Heart left ventricle (tissue), 16 donors: Measurements from ENCODE around the gene MARK3. TPM values are rescaled to one million over a fixed set of nuclear protein-coding genes. Genes with fewer than 3 reads are reported as not detected.

ENCODE experiments used
- ATAC-seq, 4 donors: fragments of 200-7000 bp; cut with Tn5 transposase; one replicate each; pipeline ENCODE4 v1.9.1; 2020 to 2022; ENCODE audit warnings: moderate library complexity in 4 of 4, mild to moderate bottlenecking in 3 of 4, moderate number of reproducible peaks in 1 of 4
- DNase-seq, 5 donors: peaks; one replicate each; pipeline ENCODE4 v3.0.0-alpha.2; 2020
- H3K27ac ChIP-seq, 12 donors: fragments of 200-600 bp; sonication (generic) in 4 of 12; one replicate each; pipeline versions ENCODE4 v1.5.0 to v1.8.0; 2016 to 2022; ENCODE audit warnings: mild to moderate bottlenecking in 2 of 12
- H3K27me3 ChIP-seq, 9 donors: fragments of 200-600 bp; sonication (generic) in 2 of 9; one replicate each; pipeline versions ENCODE4 v1.5.1 to v1.8.0; 2016 to 2022; ENCODE audit warnings: mild to moderate bottlenecking in 3 of 9
- H3K36me3 ChIP-seq, 9 donors: fragments of 200-600 bp; sonication (generic) in 2 of 9; one replicate each; pipeline versions ENCODE4 v1.5.0 to v1.8.0; 2018 to 2022; ENCODE audit warnings: mild to moderate bottlenecking in 2 of 9
- H3K4me1 ChIP-seq, 12 donors: fragments of 200-600 bp; sonication (generic) in 4 of 12; one replicate each; pipeline versions ENCODE4 v1.5.0 to v1.8.0; 2016 to 2022; ENCODE audit warnings: mild to moderate bottlenecking in 3 of 12
- H3K4me3 ChIP-seq, 12 donors: fragments of 200-600 bp; sonication (generic) in 4 of 12; one replicate each; pipeline versions ENCODE4 v1.5.0 to v1.8.0; 2017 to 2022; ENCODE audit warnings: mild to moderate bottlenecking in 9 of 12, moderate library complexity in 4 of 12
- H3K9me3 ChIP-seq, 12 donors: fragments of 200-600 bp; sonication (generic) in 4 of 12; one replicate each; pipeline versions ENCODE4 v1.5.0 to v1.8.0; 2016 to 2022; ENCODE audit warnings: mild to moderate bottlenecking in 1 of 12
- CTCF ChIP-seq, 12 donors: fragments of 200-600 bp; sonication (generic) in 4 of 12; IDR thresholded peaks; one replicate each; pipeline versions ENCODE4 v1.5.0 to v1.8.0; 2018 to 2022; ENCODE audit warnings: antibody characterized with exemption in 12 of 12, mild to moderate bottlenecking in 5 of 12
- POLR2A ChIP-seq, 2 donors: fragments of 450-650 bp; IDR thresholded peaks; one replicate each; pipeline ENCODE4 v1.6.1; 2017; ENCODE audit warnings: antibody characterized with exemption in 2 of 2, mild to moderate bottlenecking in 2 of 2, moderate library complexity in 2 of 2
- WGBS, 4 donors: extraction: QIAGEN DNeasy Blood & Tissue Kit in 2 of 4; methylation state at CpG; one replicate each; pipeline versions ENCODE4 v1.1.5 to v1.1.7; 2013 to 2018; 5-methylcytosine and 5-hydroxymethylcytosine counted together
- intact Hi-C, 10 donors: fragments of 100-400 bp; cut with DNase I; formaldehyde crosslinking; loops; one replicate each; pipeline versions ENCODE4 v1.11.1 to v1.14.2; 2022
- polyA plus RNA-seq, 2 donors: library from polyadenylated mRNA; stranded (reverse); fragments of 200-250 nt; gene quantifications; one replicate each; pipeline ENCODE4 v1.2.3, GENCODE V29; 2013
- total RNA-seq, 9 donors: library from RNA; depleted of rRNA in 2 of 9; stranded (reverse); fragments of >200 nt in 2 of 9; fragmentation: NEBNext Ultra II Directional in 3 of 9; extraction: Animal tissue kit (Norgen Biotek cat#: 25700) in 3 of 9; gene quantifications; one replicate each; pipeline versions ENCODE4 v1.1.0 to v1.2.4, GENCODE V29; 2016 to 2023
- donor health status: ischemic (EF 13 %, LVEDD 7.1; RV severe dilation, severe dysfunction).
- donor health status: healthy with polysubstance abuse.
- donor health status: DM: no; HTN: yes; CAD: no.
- donor health status: DM: no; HTN: no; CAD: no.
- donor health status: ischemic (EF 25% LVEDD 6.9; RV normal size, moderate dysfunction).
- donor health status: ischemic (EF 25% LVEDD 5.7; RV mildly dilated, moderate dysfunction).
- donor health status: healthy.
- donor health status: DM: yes; HTN: yes; CAD: no.
- donor health status: ischemic (EF 35%, LVEDD 5.7; RV mildly dilated, moderate dysfunction).
- donor health status: nonischemic (EF 11% LVEDD 7.7; RV severe dilation, severe dysfunction).
- donor health status: DM: yes; HTN: yes; CAD: no.
- donor health status: PGD.
- donor health status: ischemic (EF 29% LVEDD 5.4; RV normal size, mild dysfunction).
- donor health status: nonischemic (EF 23%, LVEDD 6.1; RV moderate dilation, normal function).

MARK3 gene
- total and polyA plus RNA-seq, 11 donors, result 54.0 to 156 (median 111) TPM

GRCh38 chr14:103533999-103534575, 148.9 kb downstream of the MARK3 start:
- H3K27ac ChIP-seq, result peak overlapping the region in 2 of 12 donors; percentile 34 to 91
- intact Hi-C loops, result no loop called here
- H3K4me1 ChIP-seq, result peaks cover 3 to 36% (median 26%) of the 10 kb centered on the region in 12 donors
- TF ChIP-seq CTCF (IDR thresholded peaks at IDR 0.05) (no peak), POLR2A (IDR thresholded peaks at IDR 0.05) (no peak)
- no peaks in the 10 kb centered on the region for H3K27me3 ChIP-seq
- H3K36me3 ChIP-seq, result peaks cover 0 to 29% (median 4%) of the 10 kb centered on the region in 9 donors
- 78 to 93% (median 90%) methylated on average over 9 to 25 of the region's 25 CpGs for WGBS, 4 donors
- H3K9me3 ChIP-seq, result no peaks in the 10 kb centered on the region
- no peak for ATAC-seq
- no peak for DNase-seq
- no peak overlapping the region for H3K4me3 ChIP-seq

- intact Hi-C loops, result no loop called here
- no peaks in the 10 kb centered on the region for H3K27me3 ChIP-seq
- H3K9me3 ChIP-seq, result no peaks in the 10 kb centered on the region
- H3K4me3 ChIP-seq, result no peak overlapping the region
- no peak for DNase-seq
- peaks cover 3 to 37% (median 27%) of the 10 kb centered on the region in 12 donors for H3K4me1 ChIP-seq
- TF ChIP-seq POLR2A (IDR thresholded peaks at IDR 0.05), result no peak
- TF ChIP-seq CTCF (IDR thresholded peaks at IDR 0.05), result no peak
- ATAC-seq, result no peak
- H3K27ac ChIP-seq, result peak overlapping the region in 2 of 12 donors; percentile 14 to 91
- WGBS, 4 donors, result 86 to 93% (median 88%) methylated on average over 12 to 22 of the region's 22 CpGs
- H3K36me3 ChIP-seq, result peaks cover 0 to 29% (median 4%) of the 10 kb centered on the region in 9 donors
These were observed 149.4 kb downstream of the MARK3 start for GRCh38 chr14:103534576-103535061.

- TF ChIP-seq CTCF (IDR thresholded peaks at IDR 0.05) (no peak), POLR2A (IDR thresholded peaks at IDR 0.05) (no peak)
- peak overlapping the region in 2 of 12 donors; percentile 14 to 91 for H3K27ac ChIP-seq
- H3K36me3 ChIP-seq, result peaks cover 0 to 29% (median 4%) of the 10 kb centered on the region in 9 donors
- peak in 1 of 5 donors; percentile 55 for DNase-seq
- ATAC-seq, result no peak
- H3K4me1 ChIP-seq, result peaks cover 0 to 34% (median 23%) of the 10 kb centered on the region in 12 donors
- no peaks in the 10 kb centered on the region for H3K9me3 ChIP-seq
- intact Hi-C loops, result no loop called here
- H3K4me3 ChIP-seq, result no peak overlapping the region
- no peaks in the 10 kb centered on the region for H3K27me3 ChIP-seq
- WGBS, 4 donors, result 85 to 93% (median 89%) methylated on average over 8 to 21 of the region's 21 CpGs
These were observed 150.1 kb downstream of the MARK3 start for GRCh38 chr14:103535081-103535890.
